H9 (cell line): ENCODE measurements around the gene TFR2. TPM values are rescaled to one million over a fixed set of nuclear protein-coding genes. Genes with fewer than 3 reads are reported as not detected.

Source experiments
- DNase-seq: peaks from one replicate; pipeline ENCODE4 v3.0.0-alpha.2; 2017
- H2AFZ ChIP-seq: one replicate; pipeline ENCODE4 v1.6.1; 2013; ENCODE audit warnings: mild to moderate bottlenecking, low read length, control low read depth, moderate library complexity
- H2AK5ac ChIP-seq: 2 replicates; pipeline ENCODE4 v1.6.1; 2013; ENCODE audit warnings: low read length, control low read depth, mixed read lengths; ENCODE audit not compliant: insufficient read length
- H2BK120ac ChIP-seq: one replicate; pipeline ENCODE4 v1.6.1; 2013; ENCODE audit warnings: low read depth, mild to moderate bottlenecking, low read length, control low read depth, inconsistent platforms; ENCODE audit not compliant: poor library complexity, severe bottlenecking
- H2BK12ac ChIP-seq: 2 replicates; pipeline ENCODE4 v1.6.1; 2013; ENCODE audit warnings: low read length, control low read depth, mixed read lengths, low read depth; ENCODE audit not compliant: insufficient read length
- H2BK15ac ChIP-seq: 2 replicates; pipeline ENCODE4 v1.6.1; 2013; ENCODE audit warnings: low read depth, low read length, control low read depth
- H2BK20ac ChIP-seq: one replicate; pipeline ENCODE4 v1.6.1; 2013; ENCODE audit warnings: low read depth, mild to moderate bottlenecking, low read length, control low read depth, inconsistent platforms; ENCODE audit not compliant: poor library complexity, severe bottlenecking
- H2BK5ac ChIP-seq: 2 replicates; pipeline ENCODE4 v1.6.1; 2013; ENCODE audit warnings: low read length, control low read depth, mixed read lengths; ENCODE audit not compliant: insufficient read length
- H3K14ac ChIP-seq: 2 replicates; pipeline ENCODE4 v1.6.1; 2013; ENCODE audit warnings: low read length, control low read depth; ENCODE audit not compliant: insufficient read depth
- H3K18ac ChIP-seq: 2 replicates; pipeline ENCODE4 v1.6.1; 2013; ENCODE audit warnings: low read depth, mild to moderate bottlenecking, mixed read lengths, low read length, control low read depth; ENCODE audit not compliant: insufficient read length
- H3K23ac ChIP-seq: 2 replicates; pipeline ENCODE4 v1.6.1; 2013; ENCODE audit warnings: low read length, control low read depth, mixed read lengths, low read depth; ENCODE audit not compliant: insufficient read length
- H3K23me2 ChIP-seq: 2 replicates; pipeline ENCODE4 v1.6.1; 2013; ENCODE audit warnings: low read depth, mild to moderate bottlenecking, mixed read lengths, low read length, control low read depth; ENCODE audit not compliant: insufficient read length, poor library complexity, severe bottlenecking
- H3K27ac ChIP-seq: 2 replicates; pipeline ENCODE4 v1.5.1; 2013; ENCODE audit warnings: low read length, control low read depth, mixed read lengths, low read depth; ENCODE audit not compliant: insufficient read length
- H3K27me3 ChIP-seq: 2 replicates; pipeline ENCODE4 v1.6.1; 2013; ENCODE audit warnings: low read length, control low read depth, inconsistent platforms; ENCODE audit not compliant: insufficient read depth
- H3K4ac ChIP-seq: 2 replicates; pipeline ENCODE4 v1.6.1; 2013; ENCODE audit warnings: low read depth, mild to moderate bottlenecking, control low read depth, inconsistent platforms, low read length, moderate library complexity
- H3K4me1 ChIP-seq: 2 replicates; pipeline ENCODE4 v1.6.1; 2013; ENCODE audit warnings: low read length, control low read depth, inconsistent platforms; ENCODE audit not compliant: insufficient read depth
- H3K4me2 ChIP-seq: 2 replicates; pipeline ENCODE4 v1.6.1; 2013; ENCODE audit warnings: low read length, control low read depth, mixed read lengths; ENCODE audit not compliant: insufficient read length, insufficient read depth
- H3K56ac ChIP-seq: 2 replicates; pipeline ENCODE4 v1.6.1; 2013; ENCODE audit warnings: low read depth, mild to moderate bottlenecking, mixed read lengths, low read length, control low read depth; ENCODE audit not compliant: insufficient read length
- H3K79me1 ChIP-seq: 2 replicates; pipeline ENCODE4 v1.6.1; 2013; ENCODE audit warnings: low read depth, mild to moderate bottlenecking, moderate library complexity, low read length, control low read depth, inconsistent platforms; ENCODE audit not compliant: insufficient read depth, poor library complexity, severe bottlenecking
- H3K79me2 ChIP-seq: 2 replicates; pipeline ENCODE4 v1.6.1; 2013; ENCODE audit warnings: low read length, control low read depth, inconsistent platforms; ENCODE audit not compliant: insufficient read depth
- H3K9ac ChIP-seq: 2 replicates; pipeline ENCODE4 v1.6.1; 2013; ENCODE audit warnings: low read length, control low read depth, mixed read lengths; ENCODE audit not compliant: insufficient read length; ENCODE audit errors: extremely low read depth
- H3K9me3 ChIP-seq: one replicate; pipeline ENCODE4 v1.6.1; 2013; ENCODE audit warnings: low read depth, low read length, inconsistent platforms; ENCODE audit not compliant: control insufficient read depth
- H3T11ph ChIP-seq: one replicate; pipeline ENCODE4 v1.6.1; 2013; ENCODE audit warnings: mild to moderate bottlenecking, low read length, control low read depth, inconsistent platforms
- H4K20me1 ChIP-seq: one replicate; pipeline ENCODE4 v1.6.1; 2013; ENCODE audit not compliant: control insufficient read depth, insufficient read length, insufficient read depth
- H4K5ac ChIP-seq: 2 replicates; pipeline ENCODE4 v1.6.1; 2013; ENCODE audit warnings: low read depth, mild to moderate bottlenecking, mixed read lengths, low read length, control low read depth; ENCODE audit not compliant: insufficient read length
- H4K8ac ChIP-seq: replicated peaks from 2 replicates; pipeline ENCODE4 v1.6.1; 2013; ENCODE audit warnings: low read length, control low read depth, mixed read lengths, low read depth; ENCODE audit not compliant: insufficient read length
- H4K91ac ChIP-seq: 2 replicates; pipeline ENCODE4 v1.6.1; 2013; ENCODE audit warnings: low read depth, mild to moderate bottlenecking, moderate library complexity, mixed read lengths, low read length, control low read depth; ENCODE audit not compliant: insufficient read length
- H3K27ac Mint-ChIP-seq, 3 experiments: 2 replicates in 2 of 3; 3 replicates in 1 of 3; pipeline ENCODE4 v1.8.0; 2020 to 2021; ENCODE audit warnings: mixed read lengths in 3 of 3, mild to moderate bottlenecking in 1 of 3, moderate library complexity in 1 of 3
- H3K27me3 Mint-ChIP-seq: 2 replicates; pipeline ENCODE4 v1.8.0; 2021; ENCODE audit warnings: low read depth, mild to moderate bottlenecking, moderate library complexity, mixed read lengths
- H3K36me3 Mint-ChIP-seq, 3 experiments: 2 replicates in 2 of 3; 3 replicates in 1 of 3; pipeline ENCODE4 v1.8.0; 2020 to 2021; ENCODE audit warnings: low read depth in 3 of 3, mixed read lengths in 3 of 3; ENCODE audit not compliant: insufficient read depth in 1 of 3
- H3K4me1 Mint-ChIP-seq, 2 experiments: 2 replicates each; pipeline ENCODE4 v1.8.0; 2020; ENCODE audit warnings: mixed read lengths in 2 of 2
- H3K4me3 Mint-ChIP-seq, 2 experiments: 2 replicates in 1 of 2; 3 replicates in 1 of 2; pipeline ENCODE4 v1.8.0; 2020 to 2021; ENCODE audit warnings: mild to moderate bottlenecking in 2 of 2, mixed read lengths in 2 of 2, moderate library complexity in 1 of 2
- H3K9me3 Mint-ChIP-seq, 2 experiments: 2 replicates in 1 of 2; 3 replicates in 1 of 2; pipeline ENCODE4 v1.8.0; 2020; ENCODE audit warnings: mild to moderate bottlenecking in 2 of 2, mixed read lengths in 2 of 2, moderate library complexity in 1 of 2
- WGBS: extraction: QIAGEN DNeasy Blood & Tissue Kit; methylation state at CpG from one replicate; pipeline ENCODE4 v1.1.7; 2013; ENCODE audit warnings: missing lambda C conversion rate, low lambda C conversion rate, mixed read lengths; ENCODE audit not compliant: insufficient read length; ENCODE audit errors: extremely low coverage; 5-methylcytosine and 5-hydroxymethylcytosine counted together
- total RNA-seq: library from RNA; stranded (reverse); gene quantifications from 2 replicates; pipeline ENCODE4 v1.2.1, GENCODE V29; 2021
- TF ChIP-seq, protein P1 (sequence below): fragments of 200-600 bp; sonication (generic); conservative IDR thresholded peaks from 3 replicates; pipeline ENCODE4 v1.8.0; 2021; ENCODE audit warnings: antibody characterized with exemption, mild to moderate bottlenecking

Gene TFR2
- total RNA-seq, 1 experiment from 2014 or later, result 2.3 TPM

DNA sequence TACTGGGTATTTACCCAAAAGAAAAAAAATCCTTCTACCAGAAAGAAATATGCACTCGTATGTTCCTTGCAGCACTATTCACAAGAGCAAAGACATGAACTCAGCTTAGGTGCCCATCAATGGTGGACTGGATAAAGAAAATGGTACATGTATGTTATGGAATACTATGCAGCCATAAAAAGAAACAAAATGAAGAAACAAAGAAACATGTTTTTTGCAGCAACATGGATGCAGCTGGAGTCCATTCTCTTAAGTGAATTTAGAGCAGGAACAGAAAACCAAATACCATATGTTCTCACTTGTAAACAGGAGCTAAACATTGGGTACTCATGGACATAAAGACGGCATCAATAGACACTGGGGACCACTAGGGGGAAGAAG, 26.7 kb upstream of the TFR2 start:
- no peak overlapping the region for H2BK12ac ChIP-seq
- no peak overlapping the region for H4K5ac ChIP-seq
- H3K9me3 ChIP-seq, result no peaks in the 10 kb centered on the region
- no peaks in the 10 kb centered on the region for H3K23me2 ChIP-seq
- no peak overlapping the region for H3K18ac ChIP-seq
- no peak overlapping the region for H2BK5ac ChIP-seq
- no peak overlapping the region for H3K9ac ChIP-seq
- no peak overlapping the region for H3K56ac ChIP-seq
- H2BK20ac ChIP-seq, result no peak overlapping the region
- no peak overlapping the region for H2AK5ac ChIP-seq
- H3K27me3 ChIP-seq, result no peaks in the 10 kb centered on the region
- Mint-ChIP-seq H3K27me3 (peaks cover 47% of the 10 kb centered on the region), H3K27ac (no peak overlapping the region), H3K36me3 (no peaks in the 10 kb centered on the region; a peak in 1 of 7 replicates), H3K9me3 (no peaks in the 10 kb centered on the region; a peak in 2 of 5 replicates), H3K4me1 (peaks cover 7% of the 10 kb centered on the region in 2 experiments), H3K4me3 (no peak overlapping the region)
- no peak overlapping the region for H3K23ac ChIP-seq
- no peak overlapping the region for H3K27ac ChIP-seq
- H3K79me1 ChIP-seq, result no peaks in the 10 kb centered on the region
- H3K4ac ChIP-seq, result no peak overlapping the region
- TF ChIP-seq, protein P1, sequence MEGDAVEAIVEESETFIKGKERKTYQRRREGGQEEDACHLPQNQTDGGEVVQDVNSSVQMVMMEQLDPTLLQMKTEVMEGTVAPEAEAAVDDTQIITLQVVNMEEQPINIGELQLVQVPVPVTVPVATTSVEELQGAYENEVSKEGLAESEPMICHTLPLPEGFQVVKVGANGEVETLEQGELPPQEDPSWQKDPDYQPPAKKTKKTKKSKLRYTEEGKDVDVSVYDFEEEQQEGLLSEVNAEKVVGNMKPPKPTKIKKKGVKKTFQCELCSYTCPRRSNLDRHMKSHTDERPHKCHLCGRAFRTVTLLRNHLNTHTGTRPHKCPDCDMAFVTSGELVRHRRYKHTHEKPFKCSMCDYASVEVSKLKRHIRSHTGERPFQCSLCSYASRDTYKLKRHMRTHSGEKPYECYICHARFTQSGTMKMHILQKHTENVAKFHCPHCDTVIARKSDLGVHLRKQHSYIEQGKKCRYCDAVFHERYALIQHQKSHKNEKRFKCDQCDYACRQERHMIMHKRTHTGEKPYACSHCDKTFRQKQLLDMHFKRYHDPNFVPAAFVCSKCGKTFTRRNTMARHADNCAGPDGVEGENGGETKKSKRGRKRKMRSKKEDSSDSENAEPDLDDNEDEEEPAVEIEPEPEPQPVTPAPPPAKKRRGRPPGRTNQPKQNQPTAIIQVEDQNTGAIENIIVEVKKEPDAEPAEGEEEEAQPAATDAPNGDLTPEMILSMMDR, result no peak
- WGBS, result no CpG with 5 or more reads among the region's 2 CpGs
- no peak overlapping the region for H3K4me2 ChIP-seq
- H2BK120ac ChIP-seq, result no peak overlapping the region
- H2AFZ ChIP-seq, result no peak overlapping the region
- no peak overlapping the region for H3K14ac ChIP-seq
- H3T11ph ChIP-seq, result no peak overlapping the region
- H4K20me1 ChIP-seq, result no peaks in the 10 kb centered on the region
- no peaks in the 10 kb centered on the region for H3K4me1 ChIP-seq
- DNase-seq, result no peak
- no peak overlapping the region for H2BK15ac ChIP-seq
- no peak overlapping the region for H4K8ac ChIP-seq
- H3K79me2 ChIP-seq, result no peaks in the 10 kb centered on the region
- no peak overlapping the region for H4K91ac ChIP-seq
